ENCODE results near the gene MTUS2. TPM values are rescaled to one million over a fixed set of nuclear protein-coding genes. Genes with fewer than 3 reads are reported as not detected.

MTUS2 gene
- total RNA-seq, 1 donor from 2014 or later: 0.41 TPM

- intact Hi-C loops (cut with DNase I): no loop called here
- Histone ChIP-seq H3K4me1 (no peaks in the 10 kb centered on the region), H3K4me3 (no peak overlapping the region), H3K9me3 (no peaks in the 10 kb centered on the region), H3K27me3 (no peaks in the 10 kb centered on the region), H3K36me3 (no peaks in the 10 kb centered on the region), H3K27ac (no peak overlapping the region)
- no peak for DNase-seq
- no peak for ATAC-seq
- no peak for TF ChIP-seq CTCF (IDR thresholded peaks at IDR 0.05)
These were observed 171.6 kb downstream of the MTUS2 start for GRCh38 chr13:28991764-28992163.

- ATAC-seq (no peak), DNase-seq (no peak)
- Histone ChIP-seq H3K27ac (no peak overlapping the region), H3K9me3 (no peaks in the 10 kb centered on the region), H3K4me1 (no peaks in the 10 kb centered on the region), H3K4me3 (no peak overlapping the region), H3K27me3 (no peaks in the 10 kb centered on the region), H3K36me3 (no peaks in the 10 kb centered on the region)
- no peak for TF ChIP-seq CTCF (IDR thresholded peaks at IDR 0.05)
- intact Hi-C loops (cut with DNase I): no loop called here
These were observed 180.7 kb downstream of the MTUS2 start for GRCh38 chr13:29000826-29001225.

DNA sequence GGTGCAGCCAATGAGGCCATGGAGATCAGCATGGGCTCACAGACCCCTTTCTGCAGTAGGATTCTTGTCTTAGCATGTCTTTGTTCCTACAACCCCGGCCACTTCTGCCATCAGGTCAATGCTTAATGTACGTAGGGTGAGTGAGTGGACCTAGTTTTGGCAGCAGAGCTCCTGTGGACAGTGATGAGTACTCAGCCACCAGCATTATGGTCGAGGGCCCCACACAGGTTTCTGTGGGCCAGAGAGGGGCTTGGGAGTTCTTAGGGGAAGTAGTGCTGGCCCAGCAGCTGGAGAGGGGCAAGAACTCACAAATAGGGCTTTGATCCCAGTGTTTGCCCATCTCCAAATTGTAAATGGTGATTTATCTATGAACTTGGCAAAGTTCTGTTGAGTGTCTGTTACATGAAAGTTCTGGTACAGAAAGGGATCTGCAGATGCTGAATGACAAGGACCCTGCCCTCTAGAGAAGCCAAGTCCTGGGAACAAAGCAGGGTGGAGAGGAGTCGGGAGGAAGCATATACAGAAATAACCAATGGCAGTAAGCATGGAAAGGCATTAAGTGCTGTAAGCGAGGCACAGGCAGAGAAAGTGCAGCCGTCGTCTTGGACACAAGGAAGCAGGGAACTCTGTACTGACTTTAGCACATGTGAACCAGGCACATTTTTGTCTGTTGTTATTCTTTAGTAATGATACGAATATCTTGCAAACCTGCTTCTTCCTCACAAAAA, 185.1 kb downstream of the MTUS2 start:
- H3K27ac ChIP-seq: no peak overlapping the region
- no peaks in the 10 kb centered on the region for H3K36me3 ChIP-seq
- H3K4me3 ChIP-seq: no peak overlapping the region
- H3K4me1 ChIP-seq: no peaks in the 10 kb centered on the region
- DNase-seq: no peak
- ATAC-seq: peak; percentile 27
- no peak for TF ChIP-seq CTCF (IDR thresholded peaks at IDR 0.05)
- no peaks in the 10 kb centered on the region for H3K27me3 ChIP-seq
- intact Hi-C loops (cut with DNase I): no loop called here
- H3K9me3 ChIP-seq: no peaks in the 10 kb centered on the region

DNA sequence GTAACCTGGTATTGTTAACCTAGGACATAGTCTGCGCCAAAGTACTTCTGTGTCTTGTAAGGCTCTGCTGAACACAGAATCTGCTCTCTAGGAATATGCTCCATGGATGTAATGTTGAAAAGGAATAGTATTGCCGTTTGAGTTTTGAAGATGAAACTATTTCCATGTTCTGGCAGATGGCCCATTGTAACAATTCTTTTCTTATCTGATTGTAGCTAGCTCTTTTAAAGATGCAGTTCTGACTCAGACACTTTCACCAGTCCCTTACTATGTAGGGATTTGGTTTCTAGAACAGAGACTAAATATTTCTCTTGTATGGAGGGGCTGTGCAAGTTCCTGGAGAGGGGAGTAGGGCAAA, 185.6 kb downstream of the MTUS2 start:
- no peaks in the 10 kb centered on the region for H3K27me3 ChIP-seq
- intact Hi-C loops (cut with DNase I): no loop called here
- H3K4me3 ChIP-seq: no peak overlapping the region
- no peak for TF ChIP-seq CTCF (IDR thresholded peaks at IDR 0.05)
- no peaks in the 10 kb centered on the region for H3K4me1 ChIP-seq
- no peak for ATAC-seq
- H3K9me3 ChIP-seq: no peaks in the 10 kb centered on the region
- no peaks in the 10 kb centered on the region for H3K36me3 ChIP-seq
- DNase-seq: no peak
- no peak overlapping the region for H3K27ac ChIP-seq

DNA sequence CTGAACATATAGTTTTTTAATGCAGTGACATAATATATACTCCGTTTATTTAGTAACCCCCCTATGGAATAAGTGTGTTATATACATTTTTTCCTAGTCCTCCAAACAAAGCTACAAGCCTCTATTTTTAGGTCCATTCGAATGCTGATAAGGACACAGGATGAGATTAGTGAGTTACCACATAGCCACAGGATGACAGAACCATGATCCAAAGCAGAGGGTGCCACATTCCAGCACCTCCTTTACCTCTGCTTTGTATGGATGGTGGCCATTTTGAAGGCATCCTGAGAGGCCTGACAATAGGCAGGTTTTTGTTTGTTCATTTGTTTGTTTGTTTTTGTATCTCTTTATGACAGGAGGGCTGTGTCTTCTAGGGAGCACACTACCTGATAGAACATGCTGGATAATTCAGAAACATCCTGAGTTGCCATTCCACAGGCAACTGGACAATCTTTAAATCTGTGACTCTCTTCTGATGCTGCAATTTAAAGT, 186.3 kb downstream of the MTUS2 start:
- no peak overlapping the region for H3K4me3 ChIP-seq
- no peak for DNase-seq
- ATAC-seq: no peak
- intact Hi-C loops (cut with DNase I): no loop called here
- no peaks in the 10 kb centered on the region for H3K4me1 ChIP-seq
- H3K9me3 ChIP-seq: no peaks in the 10 kb centered on the region
- no peak overlapping the region for H3K27ac ChIP-seq
- H3K36me3 ChIP-seq: no peaks in the 10 kb centered on the region
- no peak for TF ChIP-seq CTCF (IDR thresholded peaks at IDR 0.05)
- H3K27me3 ChIP-seq: no peaks in the 10 kb centered on the region

GRCh38 chr13:29008296-29008695, 188.2 kb downstream of the MTUS2 start:
- ATAC-seq (no peak), DNase-seq (no peak)
- no peaks in the 10 kb centered on the region for H3K9me3 ChIP-seq
- intact Hi-C loops (cut with DNase I): no loop called here
- H3K36me3 ChIP-seq: no peaks in the 10 kb centered on the region
- no peaks in the 10 kb centered on the region for H3K4me1 ChIP-seq
- no peak overlapping the region for H3K27ac ChIP-seq
- no peak overlapping the region for H3K4me3 ChIP-seq
- TF ChIP-seq CTCF (IDR thresholded peaks at IDR 0.05): no peak
- no peaks in the 10 kb centered on the region for H3K27me3 ChIP-seq
